NCI-H1436 (cell line): ENCODE measurements around the gene GPR155.

Experiments used
- DNase-seq: peaks from one replicate; lab custom pipeline; 2025; lab: John Stamatoyannopoulos, UW

Gene GPR155

GRCh38 chr2:174486563-174487107 lies at the start of gene GPR155:
TSS of gene GPR155 (minus strand) at chr2:174487029. CDS start at chr2:174481956, 5,073 bp downstream.
- DNase-seq = peak; percentile 19

DNA sequence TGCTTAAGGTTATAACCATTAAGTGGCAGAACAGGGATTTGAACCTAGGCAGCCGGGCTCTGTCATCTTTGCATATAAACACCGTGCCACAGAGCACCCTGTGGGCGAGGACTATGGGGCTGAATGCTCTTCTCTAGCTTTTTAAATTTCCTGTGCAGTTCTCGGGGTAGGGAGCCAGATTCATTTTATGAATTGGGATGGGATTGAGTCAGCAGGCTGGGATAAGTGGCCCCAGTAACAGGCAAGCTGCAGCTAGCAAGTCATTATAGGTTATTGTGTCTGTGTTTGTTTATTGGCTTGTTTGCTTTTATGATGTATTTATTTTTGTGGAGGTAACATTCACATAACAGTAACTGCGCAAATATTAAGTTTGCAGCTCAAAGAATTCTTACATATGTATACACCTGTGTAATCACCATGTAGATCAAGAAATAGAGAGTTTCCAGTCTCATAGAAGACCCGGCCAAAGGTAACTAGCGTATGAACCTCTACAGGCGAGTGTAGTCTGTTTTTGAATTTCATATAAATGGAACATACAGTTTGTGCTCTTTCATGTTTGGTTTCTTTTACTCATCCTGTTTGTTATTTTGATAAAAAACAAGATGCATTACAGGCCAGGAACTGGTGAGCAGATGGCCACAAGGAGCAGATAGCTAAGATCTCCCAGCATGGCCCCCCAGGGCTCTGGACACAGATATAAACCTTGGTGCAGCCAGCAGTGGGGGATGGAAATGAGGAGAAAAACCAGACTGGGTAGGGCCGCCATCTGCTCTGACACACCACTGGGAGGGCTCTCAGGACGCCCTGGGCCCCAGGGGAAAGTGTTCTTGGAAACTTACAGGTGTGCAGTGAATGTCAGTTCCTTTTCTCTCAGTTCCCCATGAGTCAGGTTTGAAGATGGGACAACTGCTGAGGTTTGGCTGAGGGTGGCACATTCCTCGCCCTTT lies 49.2 kb upstream of the GPR155 start:
- DNase-seq = peak; percentile 34

GRCh38 chr2:174535083-174535482 lies 48.3 kb upstream of the GPR155 start:
- DNase-seq = no peak

- DNase-seq = no peak
Observed at GRCh38 chr2:174529916-174530315, 43.1 kb upstream of the GPR155 start.

GRCh38 chr2:174527959-174528358 lies 41.1 kb upstream of the GPR155 start:
- DNase-seq = no peak

- no peak for DNase-seq
Observed at GRCh38 chr2:174527101-174527721, 40.4 kb upstream of the GPR155 start.

GRCh38 chr2:174524527-174524926 lies 37.7 kb upstream of the GPR155 start:
- no peak for DNase-seq

DNA sequence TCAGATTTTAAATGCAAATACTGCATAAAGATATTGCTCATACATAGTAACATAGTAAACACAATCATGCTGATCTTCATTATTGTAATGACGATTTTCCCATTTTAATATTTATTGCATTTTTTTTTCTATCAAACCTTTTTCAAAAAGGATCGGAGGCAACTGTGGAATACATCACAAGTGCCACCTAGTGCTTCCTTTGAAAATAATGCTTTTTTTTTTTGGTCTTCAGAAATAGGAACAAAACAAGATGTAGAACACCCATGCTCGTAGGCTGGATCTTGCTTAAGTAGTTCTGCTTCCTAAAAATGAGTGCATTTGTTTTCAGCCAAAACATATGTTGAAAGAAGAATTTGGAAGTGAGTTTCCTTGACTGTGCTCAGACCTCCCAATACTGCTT lies 35.7 kb upstream of the GPR155 start:
- no peak for DNase-seq

DNA sequence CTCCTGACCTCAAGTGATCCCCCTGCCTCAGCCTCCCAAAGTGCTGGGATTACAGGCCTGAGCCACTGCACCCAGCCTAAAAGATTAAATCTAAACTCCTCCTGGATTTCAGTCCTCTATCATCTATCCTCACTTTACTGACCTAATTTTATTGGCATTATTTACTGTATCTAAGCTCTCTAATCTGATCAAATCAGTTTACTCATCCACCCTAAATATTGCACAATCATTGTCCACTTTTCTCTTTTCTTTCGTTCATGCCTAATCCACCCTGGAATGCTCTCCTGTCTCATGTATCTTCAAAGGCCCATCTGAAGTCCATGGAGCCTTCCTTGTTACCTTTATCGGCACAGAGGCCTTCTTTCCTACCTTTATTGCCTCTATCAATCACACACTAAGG lies 31.6 kb upstream of the GPR155 start:
- no peak for DNase-seq

- no peak for DNase-seq
Observed at GRCh38 chr2:174516501-174517378, 29.9 kb upstream of the GPR155 start.

DNA sequence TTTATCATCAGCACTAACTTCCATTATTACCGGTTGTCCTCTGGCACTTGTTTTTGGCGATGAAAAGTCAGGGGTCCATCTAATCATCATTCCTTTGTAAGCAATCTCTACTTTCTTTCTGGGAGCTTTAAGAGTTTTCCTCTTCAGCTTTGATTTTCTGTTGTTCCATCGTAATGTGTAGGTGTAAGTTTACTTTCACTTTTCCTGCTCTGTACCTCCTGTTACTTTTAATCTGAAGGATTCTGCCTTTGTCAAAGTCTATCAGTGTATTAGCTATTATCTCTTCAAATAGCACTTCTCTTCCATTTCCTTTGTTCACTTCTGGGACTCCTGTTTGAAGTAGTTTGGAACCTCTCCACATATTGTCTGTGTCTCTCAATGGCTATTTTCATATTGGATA lies 25.5 kb upstream of the GPR155 start:
- no peak for DNase-seq

- no peak for DNase-seq
Observed at GRCh38 chr2:174511580-174512260, 24.9 kb upstream of the GPR155 start.

GRCh38 chr2:174510583-174511189 lies 23.9 kb upstream of the GPR155 start:
- no peak for DNase-seq

DNA sequence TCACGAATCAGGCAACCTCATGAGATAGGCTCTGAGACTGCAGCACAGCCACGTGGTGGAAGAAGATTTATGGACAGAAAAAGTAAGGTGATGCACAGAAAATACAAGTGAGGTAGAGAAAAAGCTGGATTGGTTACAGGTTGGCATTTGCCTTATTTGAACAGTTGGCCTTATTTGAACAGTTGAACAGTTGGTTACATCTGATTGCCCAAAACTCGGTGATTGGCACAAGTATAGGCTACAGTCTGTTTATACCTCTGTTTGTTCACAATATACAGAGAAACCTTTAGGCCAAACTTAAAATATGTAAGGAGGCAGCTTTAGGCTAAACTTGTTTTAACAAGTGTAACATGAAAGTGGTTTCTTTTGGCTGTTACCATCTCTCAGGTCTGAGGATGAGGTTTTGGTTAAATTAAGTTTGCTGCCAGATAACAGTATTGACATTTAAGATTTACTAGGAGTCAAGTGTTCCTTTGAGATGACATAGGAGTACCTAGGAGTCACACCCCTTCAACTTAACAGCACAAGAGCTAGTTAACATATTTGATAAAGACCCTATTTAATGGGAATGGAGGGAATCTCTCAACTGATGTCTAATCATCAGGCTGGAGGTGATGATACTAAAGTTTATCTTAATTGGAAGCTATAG lies 16.5 kb upstream of the GPR155 start:
- no peak for DNase-seq

DNA sequence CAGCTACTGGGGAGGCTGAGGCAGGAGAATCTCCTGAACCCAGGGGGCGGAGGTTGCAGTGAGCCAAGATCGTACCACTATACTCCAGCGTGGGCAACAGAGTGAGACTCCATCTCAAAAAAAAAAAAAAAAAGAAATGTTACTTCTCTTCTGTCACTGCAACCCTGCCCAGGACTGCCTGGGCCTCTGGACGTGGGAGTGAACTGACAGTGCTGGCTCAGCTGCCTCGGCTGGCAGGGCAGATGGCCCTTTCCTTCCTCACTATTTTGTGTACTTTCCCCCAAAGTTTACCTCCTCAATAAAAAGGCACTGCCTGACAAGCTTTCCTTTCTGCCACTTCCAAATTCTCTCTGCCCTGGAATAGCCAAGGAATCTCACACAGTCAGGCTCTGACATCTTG lies 12.5 kb upstream of the GPR155 start:
- no peak for DNase-seq

DNA sequence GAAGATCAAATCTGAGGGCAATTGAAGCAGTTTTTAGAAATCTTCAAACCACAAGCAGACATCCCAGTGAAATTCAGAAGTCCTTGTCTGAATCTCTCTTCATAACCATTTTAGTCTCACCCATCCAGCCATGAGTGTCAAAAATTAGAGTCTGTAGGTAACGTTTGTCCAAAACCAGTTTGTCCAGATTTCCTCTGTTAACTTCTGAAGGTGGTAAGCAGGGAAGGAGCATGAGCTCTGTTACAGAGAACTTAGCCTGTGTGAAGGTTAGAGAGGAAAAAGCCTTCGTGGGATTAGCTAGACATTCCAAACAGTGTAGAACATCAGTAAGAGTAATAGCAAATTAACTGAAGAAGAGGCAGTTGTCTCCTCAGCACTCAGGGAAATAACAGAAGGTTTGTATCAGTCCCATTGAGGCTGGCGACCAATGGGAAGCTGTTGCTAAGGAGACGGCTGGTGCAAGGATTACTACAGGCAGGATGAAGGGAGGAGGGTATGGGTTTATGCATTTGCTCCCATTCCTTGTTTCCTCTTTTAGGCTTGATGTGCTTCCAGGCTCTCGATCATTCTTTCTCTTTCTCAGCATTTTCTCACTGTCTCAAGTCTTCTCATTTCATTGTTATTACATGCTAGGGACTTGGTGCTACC lies 8.7 kb upstream of the GPR155 start:
- DNase-seq = no peak

GRCh38 chr2:174493549-174494331 lies 6.9 kb upstream of the GPR155 start:
- no peak for DNase-seq

GRCh38 chr2:174492963-174493431 lies 6.2 kb upstream of the GPR155 start:
- no peak for DNase-seq

GRCh38 chr2:174491947-174492346 lies 5.1 kb upstream of the GPR155 start:
- DNase-seq = no peak
